HG03565 (cell line): ENCODE measurements around the gene TFPT.

Experiments
- ATAC-seq: cut with Tn5 transposase; IDR thresholded peaks from one replicate; pipeline ENCODE4 v1.9.1; 2021; ENCODE audit warnings: mild to moderate bottlenecking, moderate library complexity; ENCODE audit not compliant: unreplicated experiment

Gene TFPT

GRCh38 chr19:54081032-54081431 lies 34.4 kb downstream of the TFPT start, which contains the start of gene TARM1:
Gene TARM1, minus strand, starts transcription at chr19:54081365. Its CDS starts 25 bp downstream, at chr19:54081340.
- ATAC-seq, result no peak

GRCh38 chr19:54077334-54077733 lies 38.1 kb downstream of the TFPT start:
- no peak for ATAC-seq

GRCh38 chr19:54074851-54075250 lies 40.6 kb downstream of the TFPT start:
- no peak for ATAC-seq

- ATAC-seq, result no peak
Measured at GRCh38 chr19:54073829-54074228, 41.6 kb downstream of the TFPT start.

- no peak for ATAC-seq
Measured at GRCh38 chr19:54069470-54069869, 46.0 kb downstream of the TFPT start.

GRCh38 chr19:54063350-54064116 lies 51.9 kb downstream of the TFPT start, which contains the start of gene VSTM1:
Gene VSTM1, minus strand, starts transcription at chr19:54063897. Its CDS starts 120 bp downstream, at chr19:54063777.
- no peak for ATAC-seq

- ATAC-seq, result no peak
Measured at GRCh38 chr19:54062643-54063042, 52.8 kb downstream of the TFPT start.
